GM18498 (cell line): Measurements from ENCODE around the gene PDE4D.
"Not testable (repeated sequence)": the region's sequence is repeated elsewhere in the genome, so short reads cannot be mapped to it uniquely, and the experiment has no call there.

Experiments
- ATAC-seq: cut with Tn5 transposase; IDR thresholded peaks from one replicate; pipeline ENCODE4 v1.9.1; 2021; ENCODE audit warnings: mild to moderate bottlenecking, moderate library complexity; ENCODE audit not compliant: unreplicated experiment

The PDE4D gene

GRCh38 chr5:59770953-59771352, 122.6 kb downstream of the PDE4D start:
- no peak for ATAC-seq

- no peak for ATAC-seq
Measured at GRCh38 chr5:59769832-59770231, 123.7 kb downstream of the PDE4D start.

GRCh38 chr5:59769041-59769360, 124.5 kb downstream of the PDE4D start:
- ATAC-seq: no peak

DNA sequence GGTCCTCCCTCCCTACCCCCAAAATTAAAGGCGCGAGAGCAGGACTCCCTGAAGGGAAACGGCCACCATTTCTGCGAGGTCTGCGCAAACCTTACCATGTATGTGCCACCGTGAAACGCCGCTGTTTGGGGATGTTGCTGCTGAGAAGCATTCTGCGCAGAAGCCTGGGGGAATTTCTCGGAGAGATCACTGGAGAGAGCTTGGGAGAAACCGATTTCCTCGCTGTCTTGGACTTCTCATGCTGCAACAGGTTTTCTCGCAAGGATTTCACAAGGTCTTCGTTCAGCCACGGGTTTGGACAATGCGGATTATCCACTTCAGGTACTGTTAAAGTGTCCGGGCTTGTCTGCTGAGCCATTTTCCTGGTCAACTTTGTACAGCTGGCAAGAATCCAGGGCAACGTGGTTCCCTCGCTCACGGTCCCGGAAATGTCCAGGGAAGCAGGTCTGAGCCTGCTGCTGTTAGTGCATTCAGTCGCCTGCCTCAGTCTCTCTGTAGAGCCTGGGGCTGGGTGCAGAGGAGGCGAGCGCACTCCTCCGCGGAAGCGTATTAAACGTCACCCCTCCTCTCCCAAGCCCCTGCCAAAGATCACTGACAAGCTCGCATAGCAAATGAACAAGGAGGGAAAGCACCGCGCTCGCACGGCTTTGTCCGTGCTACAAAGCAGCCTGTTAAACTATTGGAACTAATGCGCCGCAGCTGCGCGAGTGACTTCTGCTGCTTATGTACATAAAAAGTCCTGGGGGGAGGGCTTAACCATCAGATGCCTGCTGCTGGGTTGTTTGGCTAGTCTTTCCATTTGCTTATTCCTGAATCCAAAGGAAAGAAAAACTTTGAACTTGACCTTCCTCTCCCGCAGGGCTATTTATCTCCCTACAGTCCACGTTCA, 125.1 kb downstream of the PDE4D start:
- peak; percentile 63 for ATAC-seq

GRCh38 chr5:59767681-59768151, 125.8 kb downstream of the PDE4D start:
- ATAC-seq: no peak

GRCh38 chr5:59767211-59767605, 126.3 kb downstream of the PDE4D start:
- ATAC-seq: no peak

GRCh38 chr5:59766427-59767210, 126.9 kb downstream of the PDE4D start:
- no peak for ATAC-seq

DNA sequence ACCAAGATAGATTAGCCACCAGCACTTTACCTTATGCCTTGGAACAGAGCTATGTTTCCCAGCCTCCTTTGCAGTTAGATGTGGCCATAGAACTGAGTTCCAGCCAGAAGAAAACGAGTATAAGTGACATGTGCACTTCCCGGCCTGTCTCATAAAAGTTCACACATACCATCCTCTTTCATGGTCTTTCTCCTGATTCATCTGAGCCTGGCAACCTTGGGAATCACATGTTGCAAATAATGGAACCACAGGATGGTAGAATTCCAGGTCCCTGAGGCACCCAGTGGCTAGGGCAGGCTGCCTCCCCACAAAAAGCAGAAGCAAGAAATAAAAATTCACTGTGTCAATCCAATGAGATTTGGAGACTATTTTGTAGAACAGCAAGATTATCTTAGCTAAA, 128.1 kb downstream of the PDE4D start:
- ATAC-seq: no peak

DNA sequence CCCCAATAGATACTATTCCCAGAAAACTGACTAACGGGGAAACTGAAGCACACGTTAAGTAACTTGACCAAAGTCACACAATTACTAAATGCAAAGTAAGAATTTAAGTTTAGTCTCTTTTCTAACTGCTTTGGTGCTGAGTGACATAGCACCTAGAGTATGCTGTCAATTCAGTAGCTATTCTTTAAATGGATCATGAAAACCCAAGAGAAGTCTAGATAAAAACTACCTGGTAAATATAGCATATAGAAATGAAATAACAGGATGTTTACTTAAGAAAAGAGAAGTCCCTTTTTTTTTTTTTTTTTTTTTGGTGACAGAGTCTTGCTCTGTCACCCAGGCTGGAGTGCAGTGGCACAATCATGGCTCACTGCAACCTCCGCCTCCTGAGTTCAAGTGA, 129.2 kb downstream of the PDE4D start:
- ATAC-seq: peak; percentile 32

GRCh38 chr5:59763541-59763940, 130.0 kb downstream of the PDE4D start:
- ATAC-seq: no peak

DNA sequence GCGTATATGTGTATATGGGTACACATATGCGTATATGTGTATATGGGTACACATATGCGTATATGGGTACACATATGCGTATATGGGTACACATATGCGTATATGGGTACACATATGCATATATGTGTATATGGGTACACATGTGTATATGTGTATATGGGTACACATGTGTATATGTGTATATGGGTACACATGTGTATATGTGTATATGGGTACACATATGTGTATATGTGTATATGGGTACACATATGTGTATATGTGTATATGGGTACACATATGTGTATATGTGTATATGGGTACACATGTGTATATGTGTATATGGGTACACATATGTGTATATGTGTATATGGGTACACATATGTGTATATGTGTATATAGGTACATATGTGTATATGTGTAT, 131.3 kb downstream of the PDE4D start:
- not testable (repeated sequence) for ATAC-seq

GRCh38 chr5:59760785-59761348, 132.7 kb downstream of the PDE4D start:
- ATAC-seq: peak; percentile 84

GRCh38 chr5:59759600-59760351, 133.8 kb downstream of the PDE4D start:
- no peak for ATAC-seq

DNA sequence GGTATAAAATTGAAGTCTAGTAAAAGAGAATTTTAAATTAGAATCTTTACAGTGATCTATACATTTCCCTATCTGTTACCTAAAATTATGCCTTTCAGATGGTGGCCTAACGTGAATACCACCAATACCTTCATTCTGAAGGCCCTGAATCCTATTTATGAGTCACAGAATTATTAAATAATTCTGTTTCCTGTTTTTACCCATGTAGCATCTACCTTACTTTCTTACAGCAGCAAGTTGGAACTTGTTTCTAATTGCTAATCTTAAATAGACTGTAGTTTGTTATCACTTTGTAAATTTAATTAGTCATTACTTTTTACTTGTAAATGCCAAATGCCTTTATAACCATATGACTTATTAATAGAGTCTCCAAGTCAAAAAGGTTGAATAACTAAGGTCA, 135.0 kb downstream of the PDE4D start:
- ATAC-seq: no peak

GRCh38 chr5:59757442-59757841, 136.1 kb downstream of the PDE4D start:
- ATAC-seq: no peak

DNA sequence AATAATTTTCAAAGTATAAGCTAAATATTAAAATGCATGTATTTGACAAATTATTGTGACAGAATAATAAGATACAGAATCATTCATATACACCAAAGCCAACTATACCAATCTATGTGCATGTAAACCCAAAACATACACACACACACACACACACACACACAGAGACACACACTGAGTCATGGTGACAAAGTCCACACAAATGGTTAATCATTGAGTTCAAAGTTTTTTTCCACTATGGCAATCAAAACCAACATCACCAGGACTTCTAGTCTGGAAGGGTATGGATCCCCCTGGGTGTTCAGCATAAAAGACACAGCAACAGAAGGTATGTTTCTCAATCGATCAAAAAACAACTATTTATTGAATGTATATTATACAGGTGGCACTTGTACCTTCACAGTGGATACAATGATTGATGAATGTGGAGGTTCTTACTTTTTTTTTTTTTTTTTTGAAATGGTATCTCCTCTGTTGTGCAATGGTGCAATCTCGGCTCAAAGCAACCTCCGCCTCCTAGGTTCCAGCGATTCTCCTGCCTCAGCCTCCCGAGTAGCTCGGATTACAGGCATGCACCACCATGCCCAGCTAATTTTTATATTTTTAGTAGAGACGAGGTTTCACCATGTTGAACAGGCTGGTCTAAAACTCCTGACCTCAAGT, 137.0 kb downstream of the PDE4D start:
- no peak for ATAC-seq

DNA sequence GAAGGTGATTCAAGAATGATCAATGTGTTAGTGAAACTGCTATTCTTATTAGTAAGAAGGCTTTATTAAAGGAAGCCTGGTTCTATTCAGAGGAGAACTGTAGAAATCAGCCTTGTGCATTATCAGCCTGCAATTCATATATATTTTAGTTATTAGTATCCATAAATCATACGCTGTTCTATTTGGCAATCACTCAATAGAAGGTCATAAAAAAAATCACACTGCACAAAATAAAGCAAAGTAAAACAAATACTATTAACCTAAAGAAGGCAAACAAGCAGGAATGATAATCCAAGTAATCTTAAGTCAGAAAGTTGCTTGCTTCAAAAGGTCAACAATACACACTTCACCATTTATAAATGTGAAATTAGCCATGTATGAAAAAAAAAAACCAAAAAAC, 138.1 kb downstream of the PDE4D start:
- ATAC-seq: no peak

- no peak for ATAC-seq
Measured at GRCh38 chr5:59753599-59753998, 139.9 kb downstream of the PDE4D start.

- no peak for ATAC-seq
Measured at GRCh38 chr5:59749782-59750520, 143.6 kb downstream of the PDE4D start.
